Stimulated activated CD4-positive, alpha-beta T cell treated with anti-CD3 and anti-CD28 coated beads, Interleukin-4, amount 100 ng/mL, for 48 hours (primary cell): Measurements from ENCODE around the gene MAP2K5.

ENCODE experiments used
- DNase-seq, 2 donors: peaks; one replicate each; pipeline ENCODE4 v3.0.0-alpha.2; 2020; ENCODE audit warnings: low read depth in 2 of 2

MAP2K5 gene

DNA sequence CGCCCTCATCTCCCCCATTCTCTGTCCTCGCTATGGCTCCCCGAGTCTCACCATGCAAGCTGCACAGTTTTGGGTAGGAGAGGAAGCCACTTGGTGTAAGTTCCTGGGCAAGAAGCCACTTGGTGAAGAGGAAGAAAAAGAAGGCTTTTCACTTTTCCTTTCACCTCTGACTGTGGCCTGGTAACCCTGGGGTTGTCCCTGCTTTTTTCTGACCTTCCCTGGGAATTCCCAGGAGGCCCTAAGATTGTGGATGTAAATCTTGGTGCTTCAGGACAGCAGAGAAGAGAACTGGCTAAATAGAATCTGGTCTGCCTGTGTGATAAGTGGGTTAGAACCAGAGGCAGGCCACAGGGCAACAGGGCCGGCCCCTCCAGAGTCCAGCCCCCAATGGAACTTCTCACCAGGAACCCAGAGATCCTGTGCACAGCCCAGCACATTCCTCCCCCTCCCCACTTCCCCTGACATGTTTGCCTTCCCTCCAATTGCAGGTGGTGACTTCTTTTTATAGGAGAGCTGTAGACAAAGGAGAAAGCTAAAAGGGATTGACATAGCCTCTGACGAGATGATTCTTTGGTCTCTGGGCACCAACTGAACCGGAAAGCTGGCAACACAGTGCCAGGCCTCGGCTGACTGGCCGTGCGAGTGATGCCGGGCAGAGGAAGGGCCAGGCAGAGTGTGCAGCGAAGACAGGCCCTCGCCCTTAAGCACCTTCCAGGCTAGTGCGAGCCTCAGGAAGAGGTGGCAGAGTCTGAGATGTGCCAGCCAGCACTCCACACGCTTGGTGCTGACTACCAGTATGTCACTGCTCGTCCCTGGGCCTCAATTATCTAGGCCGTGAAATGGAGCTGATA lies 263.4 kb downstream of the MAP2K5 start:
- no peak for DNase-seq

DNA sequence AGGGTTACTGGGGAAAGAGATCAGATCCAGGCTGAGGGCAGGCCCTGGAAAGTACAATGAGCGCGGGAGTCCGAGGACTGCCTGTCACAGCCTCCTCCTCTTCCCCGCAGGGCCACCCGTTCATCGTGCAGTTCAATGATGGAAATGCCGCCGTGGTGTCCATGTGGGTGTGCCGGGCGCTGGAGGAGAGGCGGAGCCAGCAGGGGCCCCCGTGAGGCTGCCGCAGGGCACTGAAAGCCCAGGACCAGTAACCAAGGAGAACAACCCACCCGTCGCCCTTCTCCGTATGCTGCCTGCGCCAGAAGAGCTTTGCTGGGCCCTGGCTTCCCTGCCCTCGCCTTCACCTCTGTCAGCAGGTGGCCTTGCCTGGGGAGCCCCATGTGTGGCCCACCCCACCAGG lies 264.0 kb downstream of the MAP2K5 start:
- DNase-seq: no peak

DNA sequence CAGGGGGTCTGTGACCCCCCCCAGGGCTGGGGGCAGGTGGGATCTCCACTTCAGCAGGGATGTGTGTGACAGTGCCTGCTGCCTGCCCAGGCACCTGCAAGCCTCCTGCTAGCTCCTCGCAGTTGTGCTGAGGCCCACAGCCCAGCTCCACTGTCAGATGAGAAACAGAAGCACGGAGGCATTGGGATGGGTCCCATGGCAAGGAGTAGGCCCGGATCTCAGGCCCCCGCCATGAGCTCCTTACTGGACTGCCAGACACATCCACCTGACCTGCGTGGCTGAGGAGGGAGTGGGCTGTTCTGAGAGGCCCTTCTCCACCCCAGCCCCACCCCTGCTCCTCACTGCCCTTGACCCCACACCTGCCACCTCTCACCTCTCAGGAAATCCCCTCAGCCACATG lies 264.6 kb downstream of the MAP2K5 start:
- no peak for DNase-seq

GRCh38 chr15:67807836-67808235 lies 265.3 kb downstream of the MAP2K5 start:
- no peak for DNase-seq

- no peak for DNase-seq
Observed at GRCh38 chr15:67808821-67809220, 266.3 kb downstream of the MAP2K5 start.

DNA sequence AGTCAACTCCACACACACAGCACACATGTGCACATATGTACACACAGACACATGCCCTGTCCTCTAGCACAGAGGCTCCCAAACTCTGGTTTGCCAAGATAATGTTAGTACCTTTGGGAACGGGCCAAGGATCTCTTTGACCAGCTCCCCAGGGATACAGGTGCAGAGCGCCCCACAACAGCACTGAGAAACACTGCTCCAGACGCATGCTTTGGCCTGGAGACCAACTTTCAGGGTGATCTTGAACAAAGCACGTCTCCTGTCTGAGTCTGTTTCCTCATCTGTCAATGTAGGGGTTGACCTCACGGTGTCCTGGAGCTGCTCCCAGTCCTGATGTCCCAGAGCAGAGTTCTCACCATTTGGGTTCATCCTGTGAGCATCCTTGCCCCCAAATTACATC lies 266.9 kb downstream of the MAP2K5 start:
- no peak for DNase-seq

DNA sequence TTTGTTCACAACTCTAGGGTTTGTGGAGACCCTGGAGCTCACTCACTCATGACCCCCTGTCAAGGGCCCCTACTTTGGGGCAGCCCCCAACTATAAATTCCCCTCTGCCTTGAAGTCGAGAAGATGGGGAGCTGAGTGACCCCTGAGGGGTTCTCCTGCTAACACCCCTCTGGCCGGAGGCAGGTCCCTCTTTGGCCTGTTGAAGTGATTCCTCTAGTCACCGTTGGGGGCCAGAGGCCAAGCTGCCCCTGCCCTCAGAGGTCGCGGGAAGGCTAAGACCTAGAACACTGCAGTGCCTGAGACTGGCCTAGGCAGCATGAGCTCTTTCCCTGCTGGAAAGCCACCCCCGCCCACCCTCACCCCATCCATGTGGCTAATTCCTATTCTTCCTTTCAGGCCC lies 267.4 kb downstream of the MAP2K5 start:
- DNase-seq: no peak

GRCh38 chr15:67812241-67812644 lies 269.7 kb downstream of the MAP2K5 start:
- DNase-seq: no peak

GRCh38 chr15:67813104-67813634 lies 270.7 kb downstream of the MAP2K5 start:
- no peak for DNase-seq

- no peak for DNase-seq
Observed at GRCh38 chr15:67815036-67815592, 272.6 kb downstream of the MAP2K5 start.

- DNase-seq: no peak
Observed at GRCh38 chr15:67816668-67817067, 274.2 kb downstream of the MAP2K5 start.

DNA sequence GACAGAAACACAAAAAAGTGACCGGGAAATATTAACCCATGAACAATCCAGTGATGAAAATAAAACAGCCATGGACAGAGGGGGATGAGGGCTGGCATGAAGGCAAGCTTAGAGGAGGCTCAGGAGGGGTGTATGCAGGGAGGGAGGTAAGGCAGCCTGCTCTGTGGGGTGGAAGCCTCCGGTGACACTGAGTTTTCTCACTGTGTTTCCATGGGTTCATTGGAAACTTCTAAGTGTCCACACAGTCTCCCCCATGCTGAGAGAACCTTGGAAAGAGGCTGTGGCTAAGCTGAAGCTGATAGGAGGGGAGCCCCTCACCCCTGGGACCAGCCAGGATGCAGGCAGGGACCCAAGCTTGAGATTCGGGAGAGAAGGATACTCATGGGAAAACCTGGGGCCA lies 276.0 kb downstream of the MAP2K5 start:
- DNase-seq: no peak

DNA sequence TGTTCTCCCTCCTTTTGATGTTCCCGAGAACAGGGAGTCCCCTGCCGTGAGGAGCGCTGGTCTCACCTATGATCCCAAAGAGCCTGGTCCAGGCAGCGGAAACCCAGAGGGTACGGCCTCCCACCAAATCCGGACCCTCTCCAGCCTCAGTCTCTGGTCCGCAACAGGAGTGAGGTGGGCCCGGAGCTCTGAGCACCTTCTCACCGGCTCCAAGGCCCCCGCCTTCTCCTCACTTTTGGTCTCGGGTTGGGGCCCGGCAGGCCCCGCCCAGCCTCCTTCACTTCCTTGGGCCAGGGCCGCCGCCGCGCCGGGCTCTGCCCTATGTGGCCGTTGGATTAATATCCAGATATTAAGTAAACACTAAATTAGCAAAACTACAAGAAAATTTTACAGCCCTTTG lies 277.1 kb downstream of the MAP2K5 start:
- DNase-seq: no peak

DNA sequence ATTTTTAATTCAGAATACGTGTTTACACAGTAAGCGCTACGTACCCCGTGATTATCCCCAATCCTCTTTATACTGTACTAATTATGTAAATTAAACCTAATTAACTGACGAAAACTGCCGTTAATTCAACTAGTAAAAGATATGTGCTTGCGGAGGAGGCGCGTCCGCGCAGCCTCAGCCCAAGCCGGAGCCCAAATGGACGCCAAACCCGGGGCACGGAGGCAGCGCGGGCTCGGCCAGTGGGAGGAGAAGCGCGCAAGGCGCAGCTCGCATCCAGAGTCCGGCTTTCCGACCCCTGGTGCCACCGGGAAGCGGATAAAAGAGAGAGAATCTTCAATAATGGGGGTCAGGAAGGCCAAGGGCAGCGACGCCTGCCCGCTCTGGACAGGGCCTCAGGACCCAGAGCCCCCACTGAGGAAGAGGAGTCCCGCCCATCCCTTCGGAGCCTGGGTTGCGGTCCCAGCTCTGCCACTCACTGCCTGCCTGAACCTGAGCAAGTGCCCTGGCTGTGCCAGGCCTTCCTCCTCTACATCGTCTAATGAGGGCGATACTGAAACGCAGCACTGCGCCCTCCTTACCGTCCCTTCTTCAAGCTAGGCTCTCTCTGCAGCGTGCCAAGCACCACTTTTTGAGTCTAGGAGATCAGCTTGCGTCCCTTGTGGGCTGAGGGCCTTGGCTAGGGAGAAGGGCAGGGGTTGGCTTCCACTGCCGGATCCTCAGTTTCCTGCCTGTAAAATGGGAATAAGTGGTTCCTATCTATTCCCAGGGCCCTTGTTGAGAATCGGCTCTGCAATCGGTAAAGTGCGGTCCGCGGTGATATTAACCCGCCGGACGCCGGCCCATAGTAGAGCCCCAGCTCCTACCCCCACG lies 277.9 kb downstream of the MAP2K5 start:
- DNase-seq: no peak

GRCh38 chr15:67820992-67821783 lies 278.7 kb downstream of the MAP2K5 start:
- DNase-seq: no peak

- no peak for DNase-seq
Observed at GRCh38 chr15:67821784-67822440, 279.4 kb downstream of the MAP2K5 start.

DNA sequence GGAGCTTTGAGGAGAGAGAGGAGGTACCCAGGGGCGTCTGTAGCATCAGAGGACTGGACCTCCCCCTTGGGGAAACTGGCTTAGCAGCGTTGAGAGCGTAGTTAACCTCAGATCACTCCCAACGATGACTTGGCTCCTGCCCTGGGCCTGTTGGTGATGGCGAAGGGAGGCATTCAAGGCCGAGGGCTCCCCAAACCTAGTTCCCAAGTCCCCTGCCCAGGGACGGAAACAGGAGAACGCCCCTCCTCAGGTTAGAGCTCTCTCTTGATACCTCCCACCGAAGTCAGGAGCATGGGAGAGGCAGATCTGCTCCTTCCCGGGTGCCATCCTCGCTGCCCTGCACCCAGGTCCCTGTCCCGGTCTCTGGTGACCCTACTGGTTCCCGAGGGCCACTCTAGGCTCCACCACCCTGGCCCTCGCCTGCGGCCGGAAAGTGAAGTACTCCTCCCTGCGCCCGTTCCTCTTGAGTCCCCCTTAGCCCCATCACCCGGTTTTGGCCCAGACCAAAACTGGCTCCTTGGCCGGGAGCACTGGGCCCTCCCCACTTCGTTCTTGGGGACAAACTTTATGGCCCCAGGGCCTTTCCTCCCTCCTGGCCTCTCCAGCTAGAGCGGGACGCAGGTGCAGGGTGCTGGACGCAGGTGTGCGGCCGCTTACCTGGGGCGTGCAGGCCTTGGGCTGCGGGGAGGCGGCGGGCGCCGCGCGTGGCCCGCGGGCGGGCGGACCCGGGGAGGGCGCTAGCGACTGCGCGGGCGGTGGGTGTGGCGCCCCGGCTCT lies 280.2 kb downstream of the MAP2K5 start:
- no peak for DNase-seq

DNA sequence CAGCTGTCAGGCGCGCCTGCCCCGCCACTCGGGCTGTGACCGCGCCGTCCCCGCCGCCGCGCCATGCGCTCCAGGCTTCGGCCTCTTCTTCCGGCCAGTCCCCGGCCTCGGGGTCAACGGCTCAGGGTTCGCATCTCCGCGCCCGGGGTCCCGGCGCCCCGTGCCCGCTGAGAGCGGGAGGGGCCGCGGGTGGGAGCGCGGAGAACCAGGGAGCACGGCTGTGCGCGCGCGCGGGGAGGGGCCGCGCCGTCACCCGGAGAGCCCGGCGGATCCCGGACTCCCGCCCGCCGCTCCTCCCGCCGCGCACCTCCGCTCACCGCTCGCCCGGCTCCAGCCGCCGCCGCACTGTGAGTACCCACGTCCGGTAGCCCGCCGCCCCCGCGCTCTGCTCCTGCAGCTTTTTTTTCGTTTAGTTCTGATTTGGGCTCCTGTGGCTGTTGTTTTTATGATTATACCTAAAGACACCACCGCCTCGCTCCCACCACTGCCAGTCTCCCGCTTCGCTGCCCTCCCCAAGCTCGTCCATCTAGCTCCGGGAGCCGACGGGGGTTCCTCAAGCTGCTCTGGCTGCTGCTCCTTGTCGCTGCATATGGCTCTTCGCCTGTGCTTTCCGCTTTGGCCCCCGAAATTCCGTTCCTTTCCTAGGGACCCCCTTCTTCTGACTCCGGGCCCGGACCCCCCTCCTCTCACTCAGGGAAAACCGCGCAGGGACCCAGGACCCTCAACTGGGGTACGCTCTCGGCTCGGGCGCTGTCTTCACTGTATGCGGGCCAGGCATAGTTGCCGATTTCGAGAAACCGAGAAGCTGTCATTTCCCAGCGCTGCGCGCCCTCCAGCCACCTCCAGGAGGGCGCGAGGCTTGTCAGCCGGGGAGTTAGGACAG lies 281.1 kb downstream of the MAP2K5 start:
- no peak for DNase-seq
